Spinal cord (tissue), 10 donors: ENCODE results near the gene RNPEPL1. TPM values are rescaled to one million over a fixed set of nuclear protein-coding genes. Genes with fewer than 3 reads are reported as not detected.

ENCODE experiments used
- DNase-seq, 6 donors: peaks; one replicate each; pipeline versions ENCODE4 v3.0.0 to v3.0.0-alpha.2; 2013 to 2015; ENCODE audit warnings: low spot score in 6 of 6, low read depth in 4 of 6
- H3K27ac ChIP-seq: one replicate; pipeline ENCODE4 v1.5.1; 2013; ENCODE audit warnings: low read depth, low read length, control low read depth
- H3K27me3 ChIP-seq: one replicate; pipeline ENCODE4 v1.6.1; 2013; ENCODE audit warnings: low read length; ENCODE audit not compliant: control insufficient read depth, insufficient read depth
- H3K36me3 ChIP-seq: one replicate; pipeline ENCODE4 v1.6.1; 2013; ENCODE audit warnings: low read length; ENCODE audit not compliant: control insufficient read depth, insufficient read depth
- H3K4me1 ChIP-seq: one replicate; pipeline ENCODE4 v1.6.1; 2013; ENCODE audit warnings: low read length; ENCODE audit not compliant: control insufficient read depth, insufficient read depth
- H3K4me3 ChIP-seq: one replicate; pipeline ENCODE4 v1.5.1; 2013; ENCODE audit warnings: low read depth, low read length, control low read depth
- H3K9me3 ChIP-seq: one replicate; pipeline ENCODE4 v1.6.1; 2013; ENCODE audit warnings: low read length; ENCODE audit not compliant: control insufficient read depth, insufficient read depth
- WGBS: methylation state at CpG from one replicate; pipeline ENCODE4 v1.1.5; 2013; ENCODE audit warnings: missing lambda C conversion rate; ENCODE audit not compliant: insufficient coverage; 5-methylcytosine and 5-hydroxymethylcytosine counted together
- polyA plus RNA-seq, 2 donors: library from polyadenylated mRNA; unstranded; fragments of 120-200 nt; gene quantifications; one replicate each; pipeline ENCODE4 v1.2.1, GENCODE V29; 2013; ENCODE audit not compliant: insufficient read length in 2 of 2
- total RNA-seq, 2 donors: library from RNA; depleted of rRNA in 1 of 2; stranded (reverse); fragments of 120-200 nt in 1 of 2; fragments of >200 nt in 1 of 2; gene quantifications; one replicate each; pipeline versions ENCODE4 v1.2.3 to v1.2.4, GENCODE V29; 2013 to 2014
- donor health status: healthy.

Gene RNPEPL1
- total and polyA plus RNA-seq, 4 donors: 11.3 to 41.8 (median 27.2) TPM

- Histone ChIP-seq H3K27me3 (no peaks in the 10 kb centered on the region), H3K9me3 (no peaks in the 10 kb centered on the region), H3K4me1 (no peaks in the 10 kb centered on the region), H3K4me3 (no peak overlapping the region), H3K36me3 (peaks cover 12% of the 10 kb centered on the region), H3K27ac (no peak overlapping the region)
- WGBS: 92% methylated on average over 50 of the region's 50 CpGs
- no peak for DNase-seq
These were observed 61.9 kb downstream of the RNPEPL1 start for GRCh38 chr2:240629968-240630770.

Other genes with a start within 250 kb of the RNPEPL1 start
- gene GPC1, start 132.8 kb upstream of the RNPEPL1 start, total RNA-seq: 10 to 100 TPM; 27.2 to 33.2 TPM
- gene GPC1, start 132.8 kb upstream of the RNPEPL1 start, polyA plus RNA-seq: 100 to 1,000 TPM; 201 to 216 TPM
- gene ANKMY1, start 10.5 kb upstream of the RNPEPL1 start, total RNA-seq: 10 to 100 TPM in 1 of 2 donors, 1 to 10 TPM in 1; 7.8 to 13.2 TPM
- gene ANKMY1, start 10.5 kb upstream of the RNPEPL1 start, polyA plus RNA-seq: 10 to 100 TPM; 13.6 to 27.5 TPM
- gene DUSP28, start 8.1 kb upstream of the RNPEPL1 start, total RNA-seq: 1 to 10 TPM; 4.1 to 4.8 TPM
- gene DUSP28, start 8.1 kb upstream of the RNPEPL1 start, polyA plus RNA-seq: 10 to 100 TPM; 11.0 TPM
- 10 to 100 TPM; 15.0 to 39.2 TPM for gene CAPN10, start 18.2 kb downstream of the RNPEPL1 start, total RNA-seq
- 10 to 100 TPM; 44.3 to 50.8 TPM for gene CAPN10, start 18.2 kb downstream of the RNPEPL1 start, polyA plus RNA-seq
- 1 to 10 TPM; 2.1 to 2.6 TPM for gene GPR35, start 57.0 kb downstream of the RNPEPL1 start, total RNA-seq
- gene GPR35, start 57.0 kb downstream of the RNPEPL1 start, polyA plus RNA-seq: 1 to 10 TPM; 1.9 to 3.9 TPM
- gene AQP12B, start 114.4 kb downstream of the RNPEPL1 start, total RNA-seq: not detected
- gene AQP12B, start 114.4 kb downstream of the RNPEPL1 start, polyA plus RNA-seq: under 1 TPM; 0.44 to 0.56 TPM
- not detected for gene AQP12A, start 123.4 kb downstream of the RNPEPL1 start, total RNA-seq
- under 1 TPM in 1 of 2 donors, not detected in 1; 0.62 TPM for gene AQP12A, start 123.4 kb downstream of the RNPEPL1 start, polyA plus RNA-seq